DOHH2 (cell line): ENCODE results near the gene NALCN.

Experiments
- CTCF ChIP-seq: fragments of 200-600 bp; sonication (generic); IDR thresholded peaks from one replicate; pipeline ENCODE4 v1.5.1; 2014; ENCODE audit warnings: antibody characterized with exemption, mild to moderate bottlenecking, low read depth, low read length; ENCODE audit not compliant: poor library complexity, severe bottlenecking
- EZH2phosphoT487 ChIP-seq: fragments of 200-600 bp; sonication (generic); IDR thresholded peaks from 2 replicates; pipeline ENCODE4 v1.6.1; 2017; ENCODE audit warnings: borderline replicate concordance, mild to moderate bottlenecking, antibody characterized with exemption, low read length, moderate library complexity, mixed read lengths

GRCh38 chr13:101065329-101065728 is 351.0 kb downstream of the NALCN start:
- TF ChIP-seq CTCF, result no peak
- no peak for TF ChIP-seq EZH2phosphoT487
